Stimulated activated CD4-positive, alpha-beta T cell treated with anti-CD3 and anti-CD28 coated beads, Interleukin-4, amount 100 ng/mL, for 24 hours (primary cell): ENCODE measurements around the gene ATG14.
A peak's percentile ranks its signal among the peaks of the same experiment; 100 is the strongest.
"Not testable (repeated sequence)": the region's sequence is repeated elsewhere in the genome, so short reads cannot be mapped to it uniquely, and the experiment has no call there.

ENCODE experiments used
- DNase-seq: peaks from one replicate; pipeline ENCODE4 v3.0.0-alpha.2; 2020

The ATG14 gene

GRCh38 chr14:55349565-55349964, 62.1 kb downstream of the ATG14 start:
- DNase-seq, result no peak

- no peak for DNase-seq
Observed at GRCh38 chr14:55348766-55349453, 62.7 kb downstream of the ATG14 start.

- DNase-seq, result no peak
Observed at GRCh38 chr14:55347748-55348147, 63.9 kb downstream of the ATG14 start.

GRCh38 chr14:55347040-55347439, 64.6 kb downstream of the ATG14 start:
- DNase-seq, result no peak

GRCh38 chr14:55344582-55345163, 67.0 kb downstream of the ATG14 start:
- DNase-seq, result not testable (repeated sequence)

- no peak for DNase-seq
Observed at GRCh38 chr14:55341781-55342180, 69.8 kb downstream of the ATG14 start.

GRCh38 chr14:55340482-55340881, 71.1 kb downstream of the ATG14 start:
- DNase-seq, result no peak

- DNase-seq, result peak; percentile 66
Observed at GRCh38 chr14:55339770-55340169, 71.9 kb downstream of the ATG14 start.

- no peak for DNase-seq
Observed at GRCh38 chr14:55336691-55337090, 74.9 kb downstream of the ATG14 start.

GRCh38 chr14:55336162-55336561, 75.5 kb downstream of the ATG14 start:
- DNase-seq, result no peak

- no peak for DNase-seq
Observed at GRCh38 chr14:55333711-55334485, 77.7 kb downstream of the ATG14 start.

GRCh38 chr14:55332654-55333570, 78.7 kb downstream of the ATG14 start:
- DNase-seq, result no peak

- peak; percentile 69 for DNase-seq
Observed at GRCh38 chr14:55329999-55330710, 81.5 kb downstream of the ATG14 start.

GRCh38 chr14:55328317-55328716, 83.3 kb downstream of the ATG14 start:
- no peak for DNase-seq

- DNase-seq, result no peak
Observed at GRCh38 chr14:55327179-55327578, 84.5 kb downstream of the ATG14 start.

- DNase-seq, result no peak
Observed at GRCh38 chr14:55324812-55325211, 86.8 kb downstream of the ATG14 start.

- no peak for DNase-seq
Observed at GRCh38 chr14:55323910-55324309, 87.7 kb downstream of the ATG14 start.

GRCh38 chr14:55318694-55319093, 92.9 kb downstream of the ATG14 start:
- DNase-seq, result no peak

GRCh38 chr14:55317542-55318306, 93.9 kb downstream of the ATG14 start:
- no peak for DNase-seq

GRCh38 chr14:55316564-55316963, 95.1 kb downstream of the ATG14 start:
- no peak for DNase-seq
